Left kidney (tissue), 2 donors: ENCODE results near the gene KLF15. TPM values are rescaled to one million over a fixed set of nuclear protein-coding genes. Genes with fewer than 3 reads are reported as not detected.

Source experiments
- DNase-seq: peaks from one replicate; pipeline ENCODE4 v3.0.0-alpha.2; 2013
- polyA plus RNA-seq: library from polyadenylated mRNA; unstranded; fragments of 120-200 nt; gene quantifications from one replicate; pipeline ENCODE4 v1.2.1, GENCODE V29; 2013; ENCODE audit not compliant: insufficient read length

Gene KLF15
- polyA plus RNA-seq, 1 donor = 11.3 TPM

GRCh38 chr3:126364130-126364695, 7.0 kb upstream of the KLF15 start:
- no peak for DNase-seq

DNA sequence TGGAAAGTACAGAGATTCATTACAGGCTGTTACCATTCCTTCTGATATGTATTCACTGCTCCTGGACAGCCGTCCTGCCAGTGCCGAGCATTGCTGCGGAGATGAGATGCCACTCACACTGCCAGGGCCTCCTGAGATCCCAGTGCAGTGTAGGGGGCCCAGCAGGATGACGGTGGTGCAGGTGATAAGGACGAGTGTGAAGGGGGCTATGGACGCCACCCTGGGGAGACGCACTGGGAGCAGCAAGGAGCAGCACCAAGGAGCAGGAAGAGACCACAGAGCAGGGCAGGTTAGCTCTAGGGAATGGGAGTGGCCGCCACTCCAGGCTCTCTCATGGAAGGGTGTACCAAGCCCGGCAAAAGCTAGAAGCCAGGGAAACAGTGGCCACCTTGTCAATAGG, 4.0 kb upstream of the KLF15 start:
- no peak for DNase-seq

GRCh38 chr3:126360714-126361060, 3.5 kb upstream of the KLF15 start:
- no peak for DNase-seq

DNA sequence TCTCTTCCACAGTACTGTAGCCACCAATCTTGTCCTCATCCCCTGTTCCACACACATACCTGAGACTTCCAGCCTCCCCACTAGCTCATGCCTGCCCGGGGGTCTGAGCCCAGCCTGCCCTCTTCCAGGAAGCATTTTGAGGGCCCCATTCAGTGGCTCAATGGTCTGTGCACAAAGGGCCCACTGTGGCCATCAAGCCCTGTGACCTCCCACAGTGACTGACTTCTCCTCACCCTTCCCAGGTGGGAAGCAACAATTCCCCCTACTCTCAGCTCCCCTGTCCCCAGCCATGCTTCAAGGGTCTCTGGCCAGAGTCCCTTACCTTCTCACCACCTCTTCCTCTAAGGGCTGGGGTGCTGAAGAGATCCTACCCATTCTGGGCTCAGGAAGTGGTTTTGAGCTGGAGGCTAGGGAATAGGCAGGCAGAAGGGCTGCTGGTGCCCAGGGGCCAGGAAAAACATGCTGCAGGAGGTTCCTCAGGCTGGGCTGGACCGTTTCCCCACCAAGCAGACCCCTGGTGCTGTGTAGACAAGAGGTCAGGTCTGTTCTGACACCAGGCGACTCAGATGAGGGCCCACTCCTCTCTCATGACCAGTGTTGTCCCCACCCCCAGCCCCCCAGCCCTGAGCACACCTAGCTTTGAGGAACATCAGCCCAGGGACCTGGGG, 3.0 kb upstream of the KLF15 start:
- no peak for DNase-seq

GRCh38 chr3:126358816-126359181, 1.6 kb upstream of the KLF15 start:
- no peak for DNase-seq

DNA sequence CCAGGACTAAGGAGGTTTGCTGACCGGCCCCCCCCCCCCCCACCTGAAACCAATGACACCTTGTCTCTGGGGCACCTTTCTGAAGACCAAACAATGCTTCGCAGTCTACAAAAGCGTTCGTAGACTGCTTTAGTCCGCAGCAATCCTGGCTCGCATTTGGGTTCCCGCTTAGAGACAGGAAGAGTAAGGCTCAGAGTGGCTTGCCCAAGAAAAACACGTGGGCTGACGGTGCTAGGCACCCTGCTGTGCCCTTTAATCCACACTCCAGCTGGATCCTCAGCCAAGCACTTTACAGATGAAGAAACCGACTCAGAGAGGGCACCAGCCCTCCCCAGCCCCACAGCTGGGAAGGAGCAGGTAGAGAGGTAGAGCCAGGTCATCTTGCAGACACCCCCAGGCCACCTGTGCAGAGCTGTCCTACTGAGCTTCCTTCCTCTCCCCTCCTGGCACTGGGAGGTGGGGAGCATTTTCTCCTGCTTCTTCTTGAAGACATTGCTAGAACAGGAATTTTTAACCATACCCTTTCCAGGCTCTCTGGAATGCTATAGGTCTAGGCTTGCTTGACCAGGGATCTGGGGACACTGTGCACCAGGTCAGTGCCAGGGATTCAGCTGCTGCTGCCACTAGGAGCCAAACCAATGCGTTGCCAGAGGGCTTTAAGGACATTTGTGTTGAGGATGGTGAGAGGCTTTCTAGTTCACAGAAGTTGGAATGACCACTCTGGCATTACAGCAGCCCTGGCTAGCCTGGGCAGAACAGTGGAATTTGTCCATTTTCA, 1.0 kb upstream of the KLF15 start:
- DNase-seq = no peak

- DNase-seq = no peak
Measured at GRCh38 chr3:126356373-126357264, 589 bp downstream of the KLF15 start.

- peak; percentile 70 for DNase-seq
Measured at GRCh38 chr3:126355777-126356372, 1.3 kb downstream of the KLF15 start.

- DNase-seq = no peak
Measured at GRCh38 chr3:126355251-126355650, 2.0 kb downstream of the KLF15 start.

DNA sequence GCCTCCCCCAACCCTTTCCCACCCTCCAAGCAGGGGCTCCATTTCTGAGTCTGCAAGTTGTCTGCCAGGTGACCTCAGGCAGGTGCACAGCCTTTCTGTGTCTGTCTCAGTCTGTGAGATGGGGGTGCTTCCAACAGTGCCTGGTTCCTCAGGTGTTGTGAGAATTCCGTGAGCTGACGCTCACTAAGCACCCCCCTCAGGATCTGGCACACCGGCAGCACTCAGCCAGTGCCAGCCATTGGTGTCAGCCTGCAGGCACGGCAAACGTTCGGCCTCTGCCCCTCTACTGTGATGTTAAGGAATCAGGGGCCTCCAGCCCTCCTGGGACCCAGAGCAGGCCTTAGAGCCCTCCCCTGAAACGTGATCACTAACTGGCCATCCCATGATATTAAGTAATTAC, 2.4 kb downstream of the KLF15 start:
- DNase-seq = no peak

DNA sequence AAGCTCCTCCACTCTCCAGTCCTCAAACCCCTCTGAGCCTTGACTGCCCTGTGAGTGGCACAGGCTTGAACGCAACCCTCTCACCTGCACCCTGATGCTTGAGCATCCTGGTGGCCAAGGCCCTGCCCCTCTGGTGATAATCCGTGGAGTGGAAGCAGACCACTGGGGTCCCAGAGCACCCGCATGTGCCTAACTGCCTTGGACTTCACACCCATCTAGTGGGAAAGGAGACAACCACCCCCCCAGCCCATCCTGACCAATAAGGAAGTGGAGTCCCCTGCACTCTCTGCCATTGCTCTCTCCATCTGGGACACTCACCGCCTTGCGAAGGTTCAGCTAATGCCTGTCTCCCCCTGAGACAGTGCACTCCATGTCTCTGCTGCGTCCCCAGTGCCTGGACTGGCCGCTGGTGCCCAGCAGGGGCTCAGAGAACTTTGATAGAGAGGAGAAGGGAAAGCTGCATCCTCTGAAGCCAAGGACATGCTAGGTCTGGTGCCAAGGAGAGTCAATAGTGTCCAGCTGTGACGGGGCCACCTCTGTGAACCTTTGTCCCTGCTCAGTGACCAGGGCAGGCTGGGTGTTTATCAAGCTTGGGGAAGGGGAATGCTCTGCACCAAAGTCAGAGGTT, 3.4 kb downstream of the KLF15 start:
- DNase-seq = no peak

DNA sequence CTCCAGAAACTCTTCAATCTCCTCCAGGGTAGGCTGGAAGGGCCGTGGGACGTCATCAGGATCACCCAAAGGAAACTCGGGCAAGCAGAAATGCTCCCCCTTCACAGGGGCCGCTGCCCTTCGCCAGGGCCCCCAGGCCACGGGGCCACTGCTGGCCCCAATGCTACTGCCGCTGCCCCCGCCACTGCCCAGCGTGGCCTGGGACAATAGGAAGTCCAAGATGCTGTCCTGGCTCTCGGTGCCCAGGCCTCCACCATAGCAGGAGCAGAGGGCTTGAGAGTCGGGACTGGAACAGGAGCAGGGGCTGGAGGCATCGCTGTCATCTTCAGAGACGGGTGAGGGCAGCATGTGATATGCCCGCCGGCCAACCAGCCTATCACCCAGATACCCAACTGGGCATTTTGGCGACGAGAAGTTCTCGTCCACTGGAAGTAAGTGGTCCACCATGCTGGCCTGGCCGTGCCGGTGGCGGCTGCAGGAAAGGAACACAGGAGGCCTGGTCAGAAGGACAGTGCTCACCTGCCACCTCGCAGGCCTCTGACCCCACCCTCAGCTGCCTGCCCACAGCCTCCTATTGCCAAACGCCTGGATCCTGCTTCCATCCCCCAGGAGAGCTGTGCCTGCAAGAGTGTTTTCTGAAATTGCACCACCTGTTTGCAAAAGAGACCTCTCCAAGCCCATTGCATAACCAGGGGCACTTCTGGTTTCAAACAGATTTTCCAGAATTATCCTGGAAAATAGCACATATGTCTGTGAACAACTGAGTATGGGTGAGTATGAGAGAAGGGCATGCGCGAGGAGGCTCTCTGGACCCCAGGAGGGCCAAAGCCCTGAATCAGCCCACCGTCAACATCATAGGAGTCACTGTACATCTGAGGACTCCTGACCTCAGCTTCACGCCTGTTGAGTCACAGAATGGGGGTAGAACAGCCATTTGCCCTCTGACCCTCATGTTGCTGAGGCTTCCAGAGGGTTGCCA, 4.4 kb downstream of the KLF15 start:
- no peak for DNase-seq

DNA sequence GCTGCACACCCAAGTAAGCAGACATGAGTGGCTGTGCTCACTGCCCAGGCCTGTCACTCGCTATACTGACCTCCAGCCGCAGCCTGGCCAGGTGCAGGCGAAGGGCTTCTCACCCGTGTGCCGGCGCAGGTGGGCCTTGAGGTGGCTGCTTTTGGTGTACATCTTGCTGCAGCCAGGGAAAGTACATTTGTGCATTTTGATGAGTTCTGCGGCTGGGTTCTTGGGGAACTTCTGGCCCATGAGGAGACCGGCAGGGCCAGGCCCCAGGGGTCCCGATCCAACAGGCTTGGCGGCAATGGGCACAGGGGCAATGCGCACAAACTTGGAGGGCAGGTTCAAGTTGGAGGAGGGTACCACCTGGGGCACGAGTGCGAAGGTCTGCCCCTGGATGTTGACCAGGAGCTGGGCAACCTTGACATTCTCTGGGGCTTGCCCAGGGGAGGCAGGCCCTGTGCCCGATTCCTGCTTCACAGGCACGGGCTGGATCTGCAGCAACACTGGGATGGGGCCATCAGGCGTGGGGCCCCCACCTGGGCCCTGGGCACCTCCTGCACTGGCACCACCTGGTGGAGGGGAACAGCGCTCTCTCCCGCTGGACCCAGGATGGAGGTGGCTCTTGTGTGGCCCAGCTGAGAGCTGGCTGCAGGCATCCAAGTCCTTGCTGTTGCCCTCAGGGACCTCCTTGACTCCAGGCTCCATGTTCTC, 5.3 kb downstream of the KLF15 start:
- no peak for DNase-seq

GRCh38 chr3:126351086-126351770, 6.0 kb downstream of the KLF15 start:
- no peak for DNase-seq

GRCh38 chr3:126350502-126351085, 6.6 kb downstream of the KLF15 start:
- DNase-seq = no peak

GRCh38 chr3:126349611-126350501, 7.4 kb downstream of the KLF15 start:
- DNase-seq = no peak

DNA sequence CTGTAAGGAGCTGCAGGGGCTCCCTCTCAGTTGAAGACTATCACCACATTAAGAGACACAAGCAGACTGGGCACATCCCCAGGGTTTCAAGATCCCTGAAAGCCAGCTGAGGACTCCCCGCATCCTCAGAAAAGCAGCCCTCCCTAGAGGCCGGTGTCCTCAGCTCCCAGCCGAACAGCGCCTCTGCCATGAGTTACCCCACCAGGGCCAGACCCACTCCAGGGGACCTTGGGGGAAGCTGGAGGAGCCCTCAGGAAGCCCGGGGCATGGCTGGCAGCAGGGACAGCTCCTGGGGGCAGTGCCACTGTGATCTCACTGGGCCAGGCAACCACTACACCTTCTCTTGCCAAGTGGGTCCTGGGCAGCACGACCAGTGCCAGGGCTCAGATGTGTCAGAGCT, 8.1 kb downstream of the KLF15 start:
- DNase-seq = no peak
